NCI-H2029 treated with DMSO at 0.1 percent for 48 hours (cell line): ENCODE results near the gene TGM2.

Source experiments
- DNase-seq: peaks from one replicate; lab custom pipeline; 2025; lab: John Stamatoyannopoulos, UW

The TGM2 gene

DNA sequence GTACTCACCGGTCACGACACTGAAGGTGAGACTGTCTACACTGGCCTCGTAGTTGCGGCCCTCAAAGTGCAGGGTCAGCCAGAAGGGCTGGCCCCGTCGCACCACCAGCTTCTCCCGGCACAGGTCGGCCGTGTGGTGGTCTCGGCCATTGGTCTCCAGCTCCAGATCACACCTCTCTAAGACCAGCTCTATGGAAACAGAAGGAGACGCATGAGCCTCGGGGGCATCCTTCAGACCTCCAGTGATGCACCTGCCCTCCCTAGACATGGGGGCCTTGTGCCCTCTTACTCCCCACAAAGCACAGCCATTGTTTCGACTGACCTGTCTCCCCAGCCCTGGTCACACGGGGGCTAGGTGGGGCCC is 3.7 kb downstream of the TGM2 start:
- DNase-seq = no peak

DNA sequence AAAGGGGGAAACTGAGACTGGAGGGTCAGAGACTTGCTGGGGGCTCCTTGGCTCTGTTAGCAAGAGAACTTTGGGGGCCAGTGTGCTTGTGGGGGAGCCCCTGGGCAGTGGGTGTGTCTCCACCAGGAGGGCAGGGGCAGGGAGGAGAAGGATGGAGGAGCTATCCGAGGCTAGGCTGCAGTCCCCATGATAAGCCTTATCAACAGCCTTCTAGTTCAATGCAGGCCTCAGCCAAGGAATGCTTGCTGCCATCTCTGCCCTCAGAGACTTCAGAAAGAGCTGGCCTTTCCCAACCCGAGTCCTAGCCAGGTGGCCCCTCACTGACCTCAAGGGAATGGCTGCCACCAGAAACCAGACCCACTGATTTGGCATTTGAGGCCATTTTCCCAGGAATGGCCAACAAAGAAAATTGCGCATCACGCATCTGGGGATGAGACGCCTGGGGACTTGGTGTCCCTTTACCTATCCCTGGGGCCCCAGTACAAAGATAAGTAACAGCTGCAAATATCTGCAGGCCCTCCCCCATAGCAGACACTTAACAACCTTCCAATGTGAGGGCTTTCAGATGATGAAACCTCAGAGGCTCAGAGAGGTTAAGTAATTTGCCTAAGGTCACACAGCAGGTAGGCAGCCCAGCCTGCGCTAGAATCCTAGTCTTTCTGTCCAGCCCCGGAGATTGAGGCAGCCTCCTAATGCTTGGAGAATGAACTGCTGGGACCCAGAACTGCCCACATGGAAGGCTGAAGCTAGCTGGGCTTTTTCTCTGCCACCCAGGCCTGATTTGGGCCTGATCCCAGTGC is 4.9 kb downstream of the TGM2 start:
- no peak for DNase-seq

DNA sequence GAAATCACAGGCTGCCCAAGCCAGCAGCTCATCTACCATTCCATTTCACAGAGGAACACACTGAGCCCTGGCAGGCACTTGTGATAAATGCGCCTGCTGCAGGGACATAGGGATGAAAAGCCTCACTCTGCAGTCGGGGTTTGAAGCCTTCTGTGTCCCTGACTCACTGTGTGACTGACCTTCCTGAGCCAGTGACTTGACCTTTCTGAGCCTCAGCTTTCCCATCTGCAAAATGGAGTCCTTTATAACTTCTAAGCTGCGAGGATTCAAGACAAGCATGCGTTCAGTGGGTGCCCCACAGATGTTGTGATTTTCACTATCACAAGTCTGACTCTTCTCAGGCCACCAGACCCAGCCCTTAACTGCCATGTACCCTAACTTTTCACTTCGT is 5.5 kb downstream of the TGM2 start:
- no peak for DNase-seq

DNA sequence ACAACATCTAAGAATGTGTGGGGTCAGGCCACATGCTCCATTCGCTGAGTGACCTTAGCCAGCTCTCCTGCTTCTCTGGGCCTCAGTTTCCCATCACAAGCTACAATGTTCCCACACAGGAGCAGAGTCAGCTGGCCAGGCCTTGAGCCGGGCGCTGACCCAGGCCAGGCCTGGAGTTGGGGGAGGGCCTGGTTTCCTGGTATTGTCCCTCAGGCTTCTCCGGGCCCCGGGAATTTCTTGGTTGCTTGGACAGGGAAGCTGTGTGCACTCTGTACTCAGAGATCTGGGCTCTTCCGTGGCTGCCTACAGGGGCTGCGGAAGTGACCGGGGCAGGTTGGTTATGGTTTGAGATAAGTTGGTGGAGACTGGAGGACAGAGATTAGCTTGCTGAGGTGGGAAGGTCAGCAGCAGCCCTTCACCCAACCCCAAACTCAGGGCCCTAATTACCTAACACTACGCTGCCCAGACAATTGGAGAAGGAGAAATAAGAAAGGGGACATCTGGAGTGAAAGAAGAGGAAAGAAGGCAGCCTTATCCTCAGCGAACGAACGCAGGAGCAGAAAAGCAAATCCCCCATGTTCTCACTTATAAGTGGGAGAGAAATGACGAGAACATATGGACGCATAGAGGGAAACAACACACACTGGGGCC is 6.2 kb downstream of the TGM2 start:
- no peak for DNase-seq

DNA sequence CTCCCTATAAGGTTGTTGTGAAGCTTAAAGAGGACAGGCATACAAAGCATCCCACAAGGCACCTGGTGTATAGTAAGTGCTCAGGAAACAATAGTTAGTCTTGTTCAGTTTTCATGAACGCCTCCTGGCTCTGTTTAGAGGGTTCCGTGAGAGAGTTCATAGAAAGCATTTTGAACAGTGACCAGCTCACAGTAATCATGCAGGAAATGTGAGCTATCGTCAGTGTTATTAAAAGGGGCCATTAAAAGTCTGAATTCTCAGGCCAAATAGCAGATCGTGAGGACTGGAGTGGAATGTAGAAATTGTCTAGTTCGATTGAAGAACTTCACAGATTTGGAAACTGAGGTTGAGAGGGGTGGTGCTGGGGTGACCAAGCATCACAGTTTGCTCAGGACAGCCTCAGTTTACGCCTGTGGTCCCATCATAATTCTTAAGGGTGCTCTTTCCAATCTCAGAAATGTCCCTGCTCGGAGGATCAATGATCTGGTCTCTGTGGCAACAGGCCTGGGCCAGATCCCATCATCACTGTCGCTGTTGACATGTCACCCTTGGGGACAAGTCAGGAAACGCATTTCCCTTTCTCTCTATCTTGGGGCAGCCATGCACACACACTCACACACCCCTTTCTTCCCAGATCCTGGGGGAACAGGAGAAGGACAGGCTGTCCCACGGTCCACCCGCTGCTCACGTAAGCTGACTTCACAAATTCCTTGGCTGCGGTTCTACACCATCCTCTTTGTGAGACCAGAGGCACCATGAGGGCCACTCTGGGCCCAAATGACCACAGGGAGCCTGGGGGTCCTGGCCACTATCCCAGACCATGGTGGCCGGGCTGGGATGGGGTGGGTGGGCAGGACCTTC is 7.2 kb downstream of the TGM2 start:
- no peak for DNase-seq

DNA sequence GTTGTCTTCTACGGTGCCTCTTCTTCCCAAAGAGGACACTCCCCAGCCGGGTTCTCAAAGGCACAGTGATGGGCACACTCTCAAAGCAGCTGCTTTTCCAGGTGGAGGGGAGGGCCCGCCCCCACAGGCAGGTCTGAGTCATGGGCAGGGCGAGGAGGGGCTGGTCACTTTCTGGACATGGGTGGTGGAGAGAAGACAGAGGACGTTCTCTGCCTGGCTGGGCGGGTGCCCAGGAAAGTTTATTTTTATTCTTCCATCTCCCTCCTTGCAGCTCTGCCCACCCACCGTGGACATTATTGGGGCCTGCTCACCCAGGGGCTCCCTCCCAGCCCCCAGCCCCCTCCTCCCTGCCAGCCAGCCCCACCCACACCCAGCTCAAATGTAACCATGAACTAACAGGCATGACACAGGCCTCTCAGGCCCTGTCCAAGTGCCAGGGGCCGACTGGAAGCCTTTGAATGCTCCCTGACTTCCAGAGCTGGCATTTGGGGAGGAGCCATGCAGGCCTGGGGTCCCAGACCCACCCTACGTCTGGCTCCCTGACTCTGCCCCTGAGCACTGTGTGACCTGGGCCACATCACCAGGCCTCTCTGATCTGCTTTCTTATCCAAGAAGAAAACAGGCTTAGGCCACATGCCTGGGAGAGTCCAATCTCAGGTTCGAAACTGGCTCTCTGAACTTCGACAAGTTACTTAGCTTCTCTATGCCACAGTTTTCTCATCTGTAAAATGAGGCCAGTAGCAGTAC is 8.0 kb downstream of the TGM2 start:
- no peak for DNase-seq

DNA sequence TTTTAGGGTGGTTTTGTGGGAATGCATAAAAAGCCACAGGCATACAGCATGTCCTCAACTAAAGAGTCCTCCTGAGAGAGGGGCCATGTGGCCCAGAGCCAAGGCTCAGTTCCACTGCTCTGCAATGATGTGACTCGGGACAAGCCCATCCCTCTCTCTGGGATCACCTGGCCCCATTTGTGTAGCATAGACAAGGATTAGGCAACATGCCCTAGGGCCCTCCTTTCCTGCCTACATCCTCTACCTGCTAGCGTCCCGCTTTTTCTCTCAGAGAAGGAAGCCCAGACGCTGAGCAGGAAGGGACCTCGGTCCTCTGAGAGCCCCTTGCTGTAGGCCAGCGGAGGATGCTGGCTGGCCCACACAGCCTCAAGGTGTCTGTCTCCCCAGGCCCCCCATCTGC is 8.8 kb downstream of the TGM2 start:
- no peak for DNase-seq

DNA sequence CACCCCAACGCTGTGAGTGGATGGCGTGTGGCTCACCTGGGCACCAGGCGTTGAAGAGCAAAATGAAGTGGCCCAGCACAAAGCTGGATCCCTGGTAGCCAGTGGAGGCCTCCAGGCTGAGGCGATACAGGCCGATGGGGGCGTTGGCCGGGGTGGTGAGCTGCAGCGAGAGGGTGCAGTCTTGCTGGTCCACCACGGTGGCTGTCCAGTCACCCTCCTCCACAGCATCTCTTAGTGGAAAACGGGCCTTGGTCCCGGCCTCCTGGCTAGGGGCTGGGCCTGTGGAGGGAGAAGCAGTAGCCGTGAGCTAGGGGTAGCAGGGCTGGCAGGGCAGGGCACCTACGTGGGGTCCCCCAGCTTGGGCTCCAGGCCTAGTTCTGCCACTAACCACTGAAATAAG is 9.3 kb downstream of the TGM2 start:
- no peak for DNase-seq

DNA sequence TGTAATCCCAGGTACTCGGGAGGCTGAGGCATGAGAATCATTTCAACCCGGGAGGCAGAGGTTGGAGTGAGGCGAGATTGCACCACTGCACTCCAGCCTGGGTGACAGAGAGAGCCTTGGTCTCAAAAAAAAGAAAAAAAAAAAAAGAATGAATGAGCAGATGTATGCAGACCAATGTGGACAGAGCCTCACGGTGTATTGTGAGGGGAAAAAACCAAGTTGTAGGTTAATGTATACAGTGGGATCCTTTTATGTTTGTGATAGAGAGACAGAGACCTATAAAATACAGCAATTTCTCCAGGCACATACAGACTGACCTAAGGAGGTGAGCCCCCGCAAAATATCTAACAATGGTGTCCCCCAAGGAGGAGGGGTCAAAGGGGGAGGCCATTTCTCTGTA is 11.7 kb downstream of the TGM2 start:
- no peak for DNase-seq

DNA sequence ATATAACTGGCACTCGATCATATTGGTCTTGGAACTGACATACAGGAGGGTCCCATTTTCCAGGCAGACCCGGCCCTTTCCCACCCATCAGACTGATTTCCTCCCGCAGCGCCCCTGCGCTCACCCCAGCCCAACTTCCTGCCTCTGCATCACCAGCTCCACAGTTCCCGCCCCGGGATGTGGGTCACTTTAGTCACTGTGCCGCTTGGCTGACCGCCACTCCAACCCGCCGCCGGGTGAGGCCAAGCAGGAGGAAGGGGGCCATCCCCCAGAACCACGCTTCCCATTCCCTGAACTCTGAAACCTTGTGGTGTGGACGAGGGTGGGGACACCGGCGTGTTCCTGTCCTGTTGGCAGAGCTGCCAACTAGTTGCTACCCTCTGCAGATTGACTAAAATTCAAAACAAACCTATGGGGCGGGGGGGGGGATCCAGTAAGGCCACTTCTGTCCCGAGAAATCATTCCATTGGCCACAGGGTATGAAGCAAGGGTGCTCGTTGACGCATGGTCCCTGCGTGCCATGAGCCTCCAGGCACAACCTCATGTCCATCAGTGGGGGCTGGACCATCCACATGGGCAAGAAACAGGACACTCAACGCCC is 12.3 kb downstream of the TGM2 start:
- no peak for DNase-seq

DNA sequence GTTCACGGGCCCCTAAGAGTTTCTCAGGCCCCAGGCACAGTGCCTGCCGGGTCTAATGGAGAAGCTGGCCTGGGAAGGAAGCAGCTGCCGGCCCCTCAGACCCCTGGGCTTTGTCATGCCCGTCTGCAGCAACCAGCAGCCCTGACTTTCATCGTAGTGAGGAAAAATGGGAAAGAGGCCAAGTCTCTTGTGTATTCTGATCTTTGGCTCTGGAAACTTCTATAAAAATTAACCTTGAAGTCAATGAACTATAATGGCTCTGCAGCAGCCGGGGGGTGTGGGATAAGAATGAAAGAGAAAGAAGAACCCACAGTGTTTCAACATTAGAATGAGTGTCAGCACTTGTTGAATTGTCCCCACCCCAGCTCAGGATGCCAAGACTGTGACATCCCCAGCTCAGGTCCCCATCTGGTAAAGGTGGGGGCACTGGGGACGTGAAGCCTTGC is 12.9 kb downstream of the TGM2 start:
- no peak for DNase-seq

DNA sequence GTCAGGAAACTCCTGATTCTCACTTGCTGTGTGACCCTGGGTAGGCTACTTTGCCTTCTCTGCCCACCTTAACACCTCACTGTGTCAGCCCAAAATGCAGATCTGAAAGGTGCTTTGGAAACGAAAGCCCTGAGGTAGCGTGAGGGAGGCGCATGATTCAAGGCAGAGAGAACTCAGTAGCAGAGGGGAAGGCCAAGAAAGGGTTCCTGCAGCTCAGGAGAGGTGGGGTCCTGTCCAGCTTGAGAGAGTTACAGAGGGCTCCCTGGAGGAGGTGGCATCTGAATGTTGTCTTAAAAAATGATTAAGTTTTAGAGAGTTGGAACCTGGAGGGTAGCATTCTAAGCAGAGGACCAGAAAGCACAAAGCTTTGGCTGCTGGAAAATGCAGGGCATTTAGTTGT is 13.6 kb downstream of the TGM2 start:
- no peak for DNase-seq

DNA sequence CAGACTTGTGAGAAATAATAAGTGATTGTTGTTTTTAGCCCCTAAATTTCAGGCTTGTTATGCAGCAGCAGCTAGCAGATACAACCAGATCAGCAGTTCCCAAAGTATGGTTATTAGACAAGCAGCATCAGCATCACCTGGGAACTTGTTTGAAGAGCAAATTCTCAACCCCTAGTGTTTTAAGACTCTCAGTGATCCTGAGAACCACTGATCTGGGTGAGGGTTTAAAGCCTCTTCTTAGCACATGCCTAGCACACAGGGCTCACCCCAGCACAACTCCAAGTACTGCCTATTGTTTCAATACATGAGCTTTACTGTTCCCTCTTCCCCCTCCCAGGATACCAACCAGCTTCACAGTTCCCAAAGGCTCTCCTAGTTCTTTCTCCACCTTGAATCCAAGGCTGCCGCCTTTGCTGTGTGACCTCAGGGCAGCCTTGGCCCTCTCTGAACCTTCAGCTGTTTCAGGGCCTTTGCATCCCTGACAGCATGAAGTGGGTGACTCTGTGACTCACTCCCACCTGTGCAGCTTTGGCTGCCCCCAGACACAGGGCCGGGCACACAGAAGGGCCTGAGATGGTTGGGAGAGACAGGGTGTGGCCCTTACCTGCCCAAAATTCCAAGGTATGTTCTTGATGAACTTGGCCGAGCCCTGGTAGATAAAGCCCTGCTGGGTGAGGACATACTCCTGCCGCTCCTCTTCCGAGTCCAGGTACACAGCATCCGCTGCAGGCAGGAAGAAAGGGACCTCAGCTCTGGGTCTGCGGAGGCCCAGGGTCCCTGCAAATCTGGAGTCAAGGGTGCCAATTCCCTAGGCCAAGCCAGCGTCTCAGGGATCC is 14.5 kb downstream of the TGM2 start:
- no peak for DNase-seq

DNA sequence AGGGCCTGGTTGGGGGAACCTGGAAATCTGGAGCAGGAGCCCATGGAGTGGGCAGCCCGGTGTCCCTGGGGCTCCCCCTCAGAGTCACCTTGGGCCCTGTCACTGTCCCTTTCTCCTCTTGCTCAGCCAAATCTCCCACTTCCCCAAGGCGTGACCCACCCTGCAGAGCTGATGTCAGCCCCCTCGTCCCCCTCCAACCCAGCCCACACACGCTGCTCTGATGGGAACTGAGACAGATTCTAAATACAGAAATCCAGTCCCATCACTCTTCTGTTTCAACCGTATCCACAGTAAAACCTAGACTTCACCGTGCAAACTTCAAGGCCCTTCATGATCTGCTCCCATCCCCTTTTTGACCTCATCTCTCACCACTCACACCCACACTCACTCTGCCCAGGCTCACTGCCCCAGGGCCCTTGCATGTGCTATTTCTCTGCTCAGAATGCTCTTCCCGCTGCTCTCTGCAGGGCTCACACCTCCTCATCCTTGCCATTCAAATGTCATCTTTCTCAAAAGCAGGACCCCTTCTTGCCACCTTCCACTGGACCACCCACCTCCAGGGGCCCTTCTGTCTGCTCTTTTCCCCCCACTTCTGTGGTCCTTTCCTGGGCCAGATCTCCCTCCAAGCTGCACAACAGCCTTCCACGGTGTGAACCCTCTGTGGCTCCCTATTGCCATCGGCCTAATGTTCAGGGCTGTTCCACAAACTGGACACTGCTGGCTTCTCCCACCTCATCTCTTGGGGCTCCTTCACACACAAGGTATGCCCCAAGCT is 16.6 kb downstream of the TGM2 start:
- no peak for DNase-seq

DNA sequence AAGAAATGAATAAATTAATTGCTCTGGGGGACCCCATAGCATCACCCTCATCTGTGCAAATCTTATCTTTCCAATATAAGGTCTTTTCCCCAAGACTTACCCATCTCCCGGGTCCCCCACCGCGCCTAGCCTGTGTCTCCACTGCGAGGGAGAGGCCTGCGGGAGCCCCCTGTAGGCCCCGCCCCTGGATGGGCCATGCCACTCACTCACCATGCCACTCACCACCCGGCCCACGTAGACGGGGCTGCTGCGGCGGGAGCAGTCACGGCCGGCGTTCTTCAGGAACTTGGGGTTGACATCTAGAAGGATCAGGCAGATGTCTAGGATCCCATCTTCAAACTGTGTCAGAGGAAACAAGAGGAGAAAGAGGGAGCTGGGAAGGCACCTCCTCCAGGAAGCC is 17.3 kb downstream of the TGM2 start:
- no peak for DNase-seq

DNA sequence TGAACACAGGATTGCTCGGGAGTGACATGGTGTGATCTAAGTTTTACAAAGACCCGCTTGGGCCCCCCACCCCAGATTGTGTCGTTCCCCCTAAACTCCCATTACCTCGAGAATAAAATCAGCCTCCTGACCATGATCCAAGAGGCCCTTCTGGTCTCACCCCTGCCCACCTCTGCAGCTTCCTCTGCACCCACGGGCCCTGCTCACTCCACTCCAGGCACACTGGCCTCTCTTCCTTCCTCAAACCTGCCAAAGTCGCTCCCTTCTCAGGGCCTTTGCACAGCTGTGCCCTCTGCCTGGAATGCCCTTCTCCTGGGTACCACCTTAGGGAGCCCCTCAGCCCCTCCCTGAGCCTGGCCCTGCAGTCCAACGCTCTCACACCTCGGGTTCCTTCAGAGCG is 17.9 kb downstream of the TGM2 start:
- DNase-seq = no peak

DNA sequence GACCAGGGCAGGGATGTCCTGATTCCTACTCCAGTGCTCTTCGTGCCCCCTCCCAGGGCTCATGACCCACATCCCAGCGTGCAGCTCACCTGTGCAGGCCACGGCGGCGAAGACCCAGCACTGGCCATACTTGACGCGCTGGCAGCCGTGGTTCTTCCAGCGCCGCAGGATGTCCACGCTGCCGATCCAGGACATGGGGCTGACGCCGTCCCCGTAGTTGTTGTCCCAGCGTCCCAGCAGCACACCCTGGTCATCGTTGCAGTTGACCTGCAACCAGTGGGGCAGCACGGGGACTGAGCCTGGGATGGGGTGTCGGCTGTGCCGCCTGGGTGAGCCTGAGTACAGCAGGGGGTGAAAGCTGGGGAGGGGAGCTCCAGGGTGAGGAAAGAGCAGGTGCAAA is 18.4 kb downstream of the TGM2 start:
- DNase-seq = no peak

DNA sequence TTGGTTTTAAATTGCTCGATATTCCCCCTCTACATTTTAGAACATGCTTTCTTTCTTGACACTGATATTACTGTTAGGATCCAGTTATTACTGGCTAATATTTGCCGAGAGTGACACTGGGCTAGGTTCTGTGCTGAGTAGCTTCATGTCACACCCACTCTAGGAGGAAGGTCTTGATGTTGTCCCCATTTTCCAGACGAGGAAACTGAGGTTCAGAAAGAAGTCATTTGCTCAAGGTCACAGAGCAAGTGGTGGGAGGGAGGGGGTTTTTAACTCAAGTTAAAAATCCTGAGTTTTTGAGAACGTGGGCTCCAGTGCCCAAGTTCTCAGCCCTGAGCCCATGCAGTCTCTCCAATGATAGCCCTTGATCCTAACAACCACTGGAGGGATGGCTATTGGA is 18.9 kb downstream of the TGM2 start:
- no peak for DNase-seq

DNA sequence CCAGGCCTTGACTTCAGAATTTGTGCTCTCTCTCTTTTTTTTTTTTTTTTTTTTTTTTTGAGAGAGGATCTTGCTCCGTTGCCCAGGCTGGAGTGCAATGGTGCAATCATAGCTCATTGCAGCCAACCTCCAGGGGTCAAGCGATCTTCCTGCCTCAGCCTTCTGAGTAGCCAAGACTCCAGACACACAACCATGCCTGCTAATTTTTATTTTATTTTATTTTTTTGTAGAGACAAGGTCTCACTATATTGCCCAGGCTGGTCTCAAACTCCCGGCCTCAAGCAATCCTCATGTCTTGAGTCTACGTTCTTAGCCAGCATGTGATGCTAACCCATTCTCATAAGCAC is 19.4 kb downstream of the TGM2 start:
- no peak for DNase-seq
